ENCODE results near the gene SMARCAL1. TPM values are rescaled to one million over a fixed set of nuclear protein-coding genes. Genes with fewer than 3 reads are reported as not detected.
A peak's percentile ranks its signal among the peaks of the same experiment; 100 is the strongest.

Gene SMARCAL1
- total RNA-seq, 1 donor from 2014 or later: 33.0 TPM

DNA sequence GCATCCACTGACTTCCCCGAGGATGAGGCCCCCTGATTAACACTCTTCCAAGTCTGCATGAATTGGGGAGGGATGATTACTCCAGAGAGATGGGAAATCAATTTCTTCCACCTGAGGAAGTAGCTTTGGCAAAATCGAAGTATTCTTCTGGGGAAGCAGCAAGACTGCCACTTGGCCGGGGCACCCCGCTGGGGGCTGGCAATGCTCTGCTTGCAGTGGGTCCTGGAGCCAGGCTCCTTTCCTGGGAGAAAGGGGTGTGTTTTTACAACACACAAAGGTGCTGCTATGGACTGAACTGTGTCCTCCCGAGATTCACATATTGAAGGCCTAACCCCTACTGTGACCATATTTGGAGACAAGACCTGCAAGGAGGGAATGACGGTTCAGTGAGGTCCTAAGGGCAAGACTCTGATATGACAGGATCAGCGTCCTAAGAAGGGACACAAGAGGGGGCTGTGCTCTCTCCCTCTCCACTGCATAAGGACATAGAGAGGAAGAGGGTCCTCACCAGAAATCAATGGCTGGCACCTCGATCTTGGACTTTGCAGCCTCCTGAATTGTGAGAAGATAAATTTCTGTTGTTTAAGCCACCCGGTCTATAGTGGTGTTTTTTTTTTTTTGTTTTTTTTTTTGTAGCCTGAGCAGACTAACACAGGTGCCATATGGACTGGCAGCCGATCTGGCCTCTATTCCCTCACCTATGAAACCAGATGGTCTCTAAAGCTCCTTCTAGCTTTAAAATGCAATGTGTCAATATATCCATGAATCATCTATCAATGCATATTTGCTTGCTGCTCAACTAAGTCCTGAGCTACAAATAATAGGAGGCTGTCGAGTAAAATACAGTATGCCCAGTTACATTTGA, 3.6 kb upstream of the SMARCAL1 start:
- no peaks in the 10 kb centered on the region for H3K36me3 Mint-ChIP-seq
- peaks cover 5% of the 10 kb centered on the region for H3K4me1 Mint-ChIP-seq
- H3K27me3 Mint-ChIP-seq (ENCODE audit: low read depth): peaks cover 25% of the 10 kb centered on the region
- no peak overlapping the region for H3K4me3 Mint-ChIP-seq
- DNase-seq (ENCODE audit: low spot score in 2 of 2, unreplicated experiment in 2 of 2): no peak
- no peaks in the 10 kb centered on the region for H3K9me3 Mint-ChIP-seq
- no peak overlapping the region for H3K27ac Mint-ChIP-seq
- TF ChIP-seq CTCF (IDR thresholded peaks at IDR 0.05; ENCODE audit: unreplicated experiment): no peak

- no peak for DNase-seq (ENCODE audit: low spot score in 2 of 2, unreplicated experiment in 2 of 2)
- Mint-ChIP-seq H3K9me3 (no peaks in the 10 kb centered on the region), H3K27me3 (ENCODE audit: low read depth) (peaks cover 22% of the 10 kb centered on the region), H3K36me3 (peaks cover 4% of the 10 kb centered on the region), H3K4me3 (no peak overlapping the region), H3K4me1 (peaks cover 7% of the 10 kb centered on the region), H3K27ac (no peak overlapping the region)
- no peak for TF ChIP-seq CTCF (IDR thresholded peaks at IDR 0.05; ENCODE audit: unreplicated experiment)
Observed at GRCh38 chr2:216410550-216410949, 1.7 kb upstream of the SMARCAL1 start.

DNA sequence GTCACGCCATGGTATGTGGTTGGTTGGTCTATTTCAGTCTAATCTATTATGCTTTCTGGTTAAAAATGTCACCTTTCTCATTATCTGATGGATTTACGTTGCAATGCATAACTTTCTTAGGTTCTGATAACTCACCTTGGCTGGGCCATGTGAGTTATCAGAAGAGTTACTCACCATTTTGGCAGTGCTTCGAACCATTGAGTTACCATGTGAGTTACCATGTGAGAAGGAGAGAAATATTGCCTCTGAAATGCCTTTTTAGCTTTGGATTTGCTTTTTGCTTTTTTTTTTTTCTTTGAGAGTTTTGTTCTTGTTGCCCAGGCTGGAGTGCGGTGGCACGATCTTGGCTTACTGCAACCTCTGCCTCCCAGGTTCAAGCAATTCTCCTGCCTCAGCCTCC, 1.6 kb downstream of the SMARCAL1 start:
- Mint-ChIP-seq H3K27me3 (ENCODE audit: low read depth) (no peaks in the 10 kb centered on the region), H3K4me1 (peaks cover 7% of the 10 kb centered on the region), H3K27ac (no peak overlapping the region), H3K4me3 (peak overlapping the region; percentile 99), H3K36me3 (peaks cover 16% of the 10 kb centered on the region), H3K9me3 (no peaks in the 10 kb centered on the region)
- DNase-seq (ENCODE audit: low spot score in 2 of 2, unreplicated experiment in 2 of 2): no peak
- TF ChIP-seq CTCF (IDR thresholded peaks at IDR 0.05; ENCODE audit: unreplicated experiment): no peak

DNA sequence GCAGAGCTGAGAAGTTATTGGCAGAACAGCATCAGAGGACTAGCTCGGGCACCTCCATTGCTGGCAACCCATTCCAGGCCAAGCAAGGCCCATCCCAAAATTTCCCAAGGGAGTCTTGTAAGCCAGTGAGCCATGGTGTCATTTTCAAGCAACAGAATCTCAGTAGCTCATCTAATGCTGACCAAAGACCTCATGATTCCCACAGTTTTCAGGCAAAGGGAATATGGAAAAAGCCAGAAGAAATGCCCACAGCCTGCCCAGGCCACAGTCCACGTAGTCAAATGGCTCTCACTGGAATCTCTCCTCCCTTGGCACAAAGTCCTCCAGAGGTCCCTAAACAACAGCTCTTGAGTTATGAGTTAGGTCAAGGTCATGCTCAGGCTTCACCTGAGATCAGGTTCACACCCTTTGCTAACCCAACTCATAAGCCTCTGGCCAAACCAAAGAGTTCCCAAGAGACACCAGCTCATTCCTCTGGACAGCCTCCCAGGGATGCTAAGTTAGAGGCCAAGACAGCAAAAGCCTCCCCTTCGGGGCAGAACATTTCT, 2.6 kb downstream of the SMARCAL1 start:
- no peak for TF ChIP-seq CTCF (IDR thresholded peaks at IDR 0.05; ENCODE audit: unreplicated experiment)
- Mint-ChIP-seq H3K9me3 (no peaks in the 10 kb centered on the region), H3K36me3 (peaks cover 20% of the 10 kb centered on the region), H3K27ac (no peak overlapping the region), H3K4me1 (peaks cover 7% of the 10 kb centered on the region), H3K27me3 (ENCODE audit: low read depth) (no peaks in the 10 kb centered on the region), H3K4me3 (no peak overlapping the region)
- no peak for DNase-seq (ENCODE audit: low spot score in 2 of 2, unreplicated experiment in 2 of 2)

DNA sequence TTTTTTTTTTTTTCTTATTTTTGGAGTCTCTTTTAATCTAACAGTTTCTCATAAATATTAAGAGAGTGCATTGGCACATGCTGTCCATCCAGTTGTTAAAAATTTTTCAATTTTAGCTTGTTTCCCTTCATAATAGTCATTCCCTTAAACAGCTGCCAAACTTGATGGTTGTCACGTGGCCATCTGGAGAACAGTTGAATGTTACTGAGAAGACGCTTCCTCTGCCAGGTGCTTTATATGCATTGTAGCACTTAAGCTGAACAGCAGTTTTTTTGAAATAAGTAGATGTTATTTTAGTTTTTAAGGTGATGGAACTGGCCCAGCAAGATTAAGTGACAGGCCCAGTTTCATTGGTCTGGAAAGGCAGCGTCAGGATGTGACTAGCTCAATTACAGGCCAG, 3.3 kb downstream of the SMARCAL1 start:
- peaks cover 7% of the 10 kb centered on the region for H3K4me1 Mint-ChIP-seq
- DNase-seq (ENCODE audit: low spot score in 2 of 2, unreplicated experiment in 2 of 2): no peak
- H3K27ac Mint-ChIP-seq: no peak overlapping the region
- no peak overlapping the region for H3K4me3 Mint-ChIP-seq
- H3K36me3 Mint-ChIP-seq: peaks cover 26% of the 10 kb centered on the region
- no peaks in the 10 kb centered on the region for H3K27me3 Mint-ChIP-seq (ENCODE audit: low read depth)
- no peak for TF ChIP-seq CTCF (IDR thresholded peaks at IDR 0.05; ENCODE audit: unreplicated experiment)
- no peaks in the 10 kb centered on the region for H3K9me3 Mint-ChIP-seq

Data from mesothelial cell of epicardium (in vitro differentiated cells).